ENCODE measurements around the gene GLG1. TPM values are rescaled to one million over a fixed set of nuclear protein-coding genes. Genes with fewer than 3 reads are reported as not detected.

Gene GLG1
- total RNA-seq, 1 donor from 2014 or later = 81.4 TPM

GRCh38 chr16:74583926-74584666 lies 22.8 kb downstream of the GLG1 start:
- H3K4me3 Mint-ChIP-seq = no peak overlapping the region
- H3K27ac Mint-ChIP-seq = no peak overlapping the region
- POLR2A ChIA-PET = interaction anchor here (0.9 kb wide), 1 partner anchor 23 kb away, joined by 3 read pairs; the partner anchor contains the start of gene GLG1
- no peaks in the 10 kb centered on the region for H3K27me3 Mint-ChIP-seq
- peaks cover 67% of the 10 kb centered on the region for H3K4me1 Mint-ChIP-seq
- intact Hi-C loops (cut with micrococcal nuclease) = no loop called here
- peaks cover 14% of the 10 kb centered on the region for H3K36me3 Mint-ChIP-seq (ENCODE audit: low read depth)
- no peaks in the 10 kb centered on the region for H3K9me3 Mint-ChIP-seq
- DNase-seq = no peak
- CTCF ChIA-PET = no interaction called here
- TF ChIP-seq, protein P1, sequence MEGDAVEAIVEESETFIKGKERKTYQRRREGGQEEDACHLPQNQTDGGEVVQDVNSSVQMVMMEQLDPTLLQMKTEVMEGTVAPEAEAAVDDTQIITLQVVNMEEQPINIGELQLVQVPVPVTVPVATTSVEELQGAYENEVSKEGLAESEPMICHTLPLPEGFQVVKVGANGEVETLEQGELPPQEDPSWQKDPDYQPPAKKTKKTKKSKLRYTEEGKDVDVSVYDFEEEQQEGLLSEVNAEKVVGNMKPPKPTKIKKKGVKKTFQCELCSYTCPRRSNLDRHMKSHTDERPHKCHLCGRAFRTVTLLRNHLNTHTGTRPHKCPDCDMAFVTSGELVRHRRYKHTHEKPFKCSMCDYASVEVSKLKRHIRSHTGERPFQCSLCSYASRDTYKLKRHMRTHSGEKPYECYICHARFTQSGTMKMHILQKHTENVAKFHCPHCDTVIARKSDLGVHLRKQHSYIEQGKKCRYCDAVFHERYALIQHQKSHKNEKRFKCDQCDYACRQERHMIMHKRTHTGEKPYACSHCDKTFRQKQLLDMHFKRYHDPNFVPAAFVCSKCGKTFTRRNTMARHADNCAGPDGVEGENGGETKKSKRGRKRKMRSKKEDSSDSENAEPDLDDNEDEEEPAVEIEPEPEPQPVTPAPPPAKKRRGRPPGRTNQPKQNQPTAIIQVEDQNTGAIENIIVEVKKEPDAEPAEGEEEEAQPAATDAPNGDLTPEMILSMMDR (IDR thresholded peaks at IDR 0.05) = no peak
- ATAC-seq (ENCODE audit: low read depth) = no peak

DNA sequence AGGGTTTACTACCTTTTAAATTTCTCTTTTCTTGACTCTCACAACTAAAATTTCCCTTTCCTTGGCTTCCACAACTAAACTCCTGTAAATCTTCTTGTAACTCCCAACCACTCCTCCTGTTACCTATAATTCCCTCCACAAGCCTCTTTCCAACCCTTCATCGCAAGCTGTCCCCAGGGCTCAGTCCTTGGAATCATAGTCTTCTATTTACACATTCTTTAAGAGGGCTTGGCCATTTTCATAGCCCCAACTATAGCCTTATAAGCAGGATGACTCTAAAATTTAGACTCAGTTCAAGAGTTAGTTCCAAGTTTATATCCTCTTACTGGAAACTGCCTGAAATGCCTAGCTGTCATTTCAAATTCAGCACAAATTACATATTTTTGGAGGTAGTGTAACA lies 23.9 kb downstream of the GLG1 start:
- ATAC-seq (ENCODE audit: low read depth) (no peak), DNase-seq (no peak)
- POLR2A ChIA-PET = no interaction called here
- H3K9me3 Mint-ChIP-seq = no peaks in the 10 kb centered on the region
- no peak overlapping the region for H3K4me3 Mint-ChIP-seq
- H3K4me1 Mint-ChIP-seq = peaks cover 70% of the 10 kb centered on the region
- CTCF ChIA-PET = no interaction called here
- no peaks in the 10 kb centered on the region for H3K27me3 Mint-ChIP-seq
- H3K27ac Mint-ChIP-seq = no peak overlapping the region
- TF ChIP-seq, protein P1 (IDR thresholded peaks at IDR 0.05) = no peak
- intact Hi-C loops (cut with micrococcal nuclease) = no loop called here
- peaks cover 10% of the 10 kb centered on the region for H3K36me3 Mint-ChIP-seq (ENCODE audit: low read depth)

DNA sequence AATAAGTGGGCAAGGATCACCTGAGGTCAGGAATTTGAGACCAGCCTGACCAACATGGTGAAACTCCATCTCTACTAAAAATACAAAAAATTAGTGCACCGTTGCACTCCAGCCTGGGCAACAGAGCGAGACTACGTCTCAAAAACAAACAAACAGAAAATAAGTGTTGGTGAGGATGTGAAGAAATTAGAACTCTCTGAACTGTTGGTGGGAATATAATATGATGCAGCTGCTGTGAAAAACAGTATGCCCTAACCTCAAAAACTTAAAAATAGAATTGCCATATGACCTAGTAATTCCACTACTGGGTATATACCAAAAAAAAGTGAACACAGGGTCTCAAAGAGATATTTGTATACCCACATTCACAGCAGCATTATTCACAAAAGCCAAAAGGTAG lies 26.1 kb downstream of the GLG1 start:
- TF ChIP-seq, protein P1 (IDR thresholded peaks at IDR 0.05) = no peak
- Mint-ChIP-seq H3K9me3 (no peaks in the 10 kb centered on the region), H3K4me1 (peaks cover 62% of the 10 kb centered on the region), H3K4me3 (no peak overlapping the region), H3K27me3 (no peaks in the 10 kb centered on the region), H3K36me3 (ENCODE audit: low read depth) (peaks cover 1% of the 10 kb centered on the region), H3K27ac (no peak overlapping the region)
- intact Hi-C loops (cut with micrococcal nuclease) = no loop called here
- DNase-seq (no peak), ATAC-seq (ENCODE audit: low read depth) (no peak)
- ChIA-PET CTCF (no interaction called here), POLR2A (no interaction called here)

DNA sequence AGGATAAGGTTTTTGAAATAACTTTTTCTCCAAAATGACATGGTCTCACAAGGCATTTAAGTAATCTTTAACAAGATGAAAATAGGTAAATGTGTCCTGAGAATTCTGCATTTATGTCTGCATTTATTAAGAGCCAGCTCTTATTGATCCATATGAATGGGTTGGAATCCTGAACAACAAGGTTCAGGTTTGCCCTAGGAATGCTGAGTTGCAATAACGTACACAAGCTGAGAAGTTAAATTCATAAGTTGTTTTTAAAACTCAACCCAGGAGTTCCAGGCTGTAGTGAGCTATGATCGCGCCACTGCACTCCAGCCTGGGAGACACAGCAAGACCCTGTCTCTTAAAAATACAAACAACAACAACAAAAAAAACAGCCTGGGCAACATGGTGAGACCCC lies 28.1 kb downstream of the GLG1 start:
- DNase-seq = no peak
- H3K27ac Mint-ChIP-seq = no peak overlapping the region
- no peak for ATAC-seq (ENCODE audit: low read depth)
- no peaks in the 10 kb centered on the region for H3K9me3 Mint-ChIP-seq
- peaks cover 9% of the 10 kb centered on the region for H3K36me3 Mint-ChIP-seq (ENCODE audit: low read depth)
- TF ChIP-seq, protein P1 (IDR thresholded peaks at IDR 0.05) = no peak
- ChIA-PET POLR2A (interaction anchor here (1.0 to 1.5 kb wide), 2 partner anchors 8 to 28 kb away, joined by 3 to 7 read pairs; partner anchors contain the start of gene GLG1), CTCF (interaction anchor here (1.1 kb wide), 1 partner anchor 44 kb away, joined by 3 read pairs; no protein-coding TSS in a partner anchor)
- H3K4me3 Mint-ChIP-seq = no peak overlapping the region
- intact Hi-C loops (cut with micrococcal nuclease) = no loop called here
- no peaks in the 10 kb centered on the region for H3K27me3 Mint-ChIP-seq
- H3K4me1 Mint-ChIP-seq = peaks cover 66% of the 10 kb centered on the region

- no peak for ATAC-seq (ENCODE audit: low read depth)
- TF ChIP-seq, protein P1 (IDR thresholded peaks at IDR 0.05) = no peak
- ChIA-PET CTCF (interaction anchor here (1.1 kb wide), 1 partner anchor 45 kb away, joined by 3 read pairs; no protein-coding TSS in a partner anchor), POLR2A (interaction anchor here (1.0 to 1.5 kb wide), 2 partner anchors 9 to 28 kb away, joined by 3 to 7 read pairs; partner anchors contain the start of gene GLG1)
- Mint-ChIP-seq H3K9me3 (no peaks in the 10 kb centered on the region), H3K4me1 (peaks cover 65% of the 10 kb centered on the region), H3K4me3 (no peak overlapping the region), H3K27ac (peak overlapping the region; percentile 66), H3K27me3 (no peaks in the 10 kb centered on the region), H3K36me3 (ENCODE audit: low read depth) (peaks cover 9% of the 10 kb centered on the region)
- intact Hi-C loops (cut with micrococcal nuclease) = no loop called here
- DNase-seq = no peak
These were observed 28.5 kb downstream of the GLG1 start for GRCh38 chr16:74578433-74578832.
